OCI-LY7 (cell line): ENCODE data around the gene FAXC. TPM values are rescaled to one million over a fixed set of nuclear protein-coding genes. Genes with fewer than 3 reads are reported as not detected.
A peak's percentile ranks its signal among the peaks of the same experiment; 100 is the strongest.
"Not testable (repeated sequence)": the region's sequence is repeated elsewhere in the genome, so short reads cannot be mapped to it uniquely, and the experiment has no call there.

ENCODE experiments used
- BruUV-seq: library from RNA; stranded (reverse); fragments of 400-500 nt; replicated peaks from 2 replicates; lab custom pipeline; 2021; lab: Mats Ljungman, UMichigan
- CTCF ChIA-PET: fragments of 300-600 bp; sonication (Branson Sonifier 250); formaldehyde crosslinking; loops from one replicate; lab custom pipeline; 2022; ENCODE audit warnings: antibody characterized with exemption; ENCODE audit not compliant: unreplicated experiment; lab: Charles Lee
- POLR2A ChIA-PET: fragments of 300-600 bp; sonication (Branson Sonifier 250); formaldehyde crosslinking; loops from one replicate; lab custom pipeline; 2022; ENCODE audit warnings: antibody characterized with exemption; lab: Charles Lee
- DNase-seq: peaks from one replicate; pipeline ENCODE4 v3.0.0-alpha.2; 2015; ENCODE audit warnings: low spot score
- H2AFZ ChIP-seq: fragments of 200-600 bp; sonication (generic), shearing (Covaris generic); 2 replicates; pipeline ENCODE4 v1.6.1; 2014; ENCODE audit warnings: mild to moderate bottlenecking, antibody characterized with exemption, low read length, moderate library complexity
- H3K27ac ChIP-seq: fragments of 200-600 bp; sonication (generic); 2 replicates; pipeline ENCODE4 v1.5.1; 2014; ENCODE audit warnings: mixed run types, low read depth, mild to moderate bottlenecking, moderate library complexity, low read length, inconsistent platforms; ENCODE audit not compliant: poor library complexity, severe bottlenecking
- H3K36me3 ChIP-seq: fragments of 200-600 bp; sonication (generic); 2 replicates; pipeline ENCODE4 v1.6.1; 2014; ENCODE audit warnings: mild to moderate bottlenecking, antibody characterized with exemption, low read length, moderate library complexity, mixed read lengths; ENCODE audit not compliant: insufficient read depth
- H3K4me1 ChIP-seq: fragments of 200-600 bp; sonication (generic); 2 replicates; pipeline ENCODE4 v1.5.1; 2014; ENCODE audit warnings: mild to moderate bottlenecking, low read length; ENCODE audit not compliant: insufficient read depth, poor library complexity, severe bottlenecking
- H3K4me2 ChIP-seq: fragments of 200-600 bp; sonication (generic); 2 replicates; pipeline ENCODE4 v1.6.1; 2014; ENCODE audit warnings: mild to moderate bottlenecking, low read length
- H3K4me3 ChIP-seq: fragments of 200-600 bp; sonication (generic); 2 replicates; pipeline ENCODE4 v1.5.1; 2014; ENCODE audit warnings: mild to moderate bottlenecking, low read depth, low read length; ENCODE audit not compliant: poor library complexity, severe bottlenecking
- H3K79me2 ChIP-seq: fragments of 200-600 bp; sonication (generic); 2 replicates; pipeline ENCODE4 v1.6.1; 2016; ENCODE audit warnings: low read depth, mild to moderate bottlenecking, low read length, moderate library complexity, mixed read lengths; ENCODE audit not compliant: insufficient read depth
- H3K9me2 ChIP-seq: fragments of 200-600 bp; sonication (generic); 2 replicates; pipeline ENCODE4 v1.6.1; 2016; ENCODE audit warnings: mild to moderate bottlenecking, low read length, mixed read lengths; ENCODE audit not compliant: insufficient read depth
- H3K9me3 ChIP-seq: fragments of 200-600 bp; sonication (generic); 2 replicates; pipeline ENCODE4 v1.6.1; 2014; ENCODE audit warnings: mild to moderate bottlenecking, mixed run types, low read length, mixed read lengths
- H4K20me1 ChIP-seq: fragments of 200-600 bp; sonication (generic); 2 replicates; pipeline ENCODE4 v1.6.1; 2014; ENCODE audit warnings: mild to moderate bottlenecking, antibody characterized with exemption, low read length, moderate library complexity, mixed read lengths; ENCODE audit not compliant: insufficient read depth
- CTCF ChIP-seq: fragments of 200-600 bp; sonication (generic); conservative IDR thresholded peaks from 2 replicates; pipeline ENCODE4 v1.5.1; 2014; ENCODE audit warnings: mild to moderate bottlenecking, antibody characterized with exemption, low read length, moderate library complexity, mixed read lengths
- EZH2phosphoT487 ChIP-seq: fragments of 200-600 bp; sonication (generic); IDR thresholded peaks from 2 replicates; pipeline ENCODE4 v1.6.1; 2018; ENCODE audit warnings: low read depth, borderline replicate concordance, mild to moderate bottlenecking, mixed run types, antibody characterized with exemption, low read length, moderate library complexity, mixed read lengths
- intact Hi-C: fragments of 100-400 bp; cut with micrococcal nuclease; formaldehyde crosslinking; loops from one replicate; pipeline ENCODE4 v1.10.0; 2022; ENCODE audit not compliant: unreplicated experiment
- total RNA-seq, 2 experiments: library from RNA; depleted of rRNA in 1 of 2; stranded (reverse); fragments of >200 nt in 1 of 2; shearing (Covaris generic) in 1 of 2; gene quantifications; 2 replicates each; pipeline ENCODE4 v1.2.3, GENCODE V29; 2014 to 2022

Gene FAXC
- total RNA-seq, 2 experiments from 2014 or later, result not detected

- H3K9me2 ChIP-seq, result no peaks in the 10 kb centered on the region
- BruUV-seq, result no TSS peak
- DNase-seq, result no peak
- H3K4me3 ChIP-seq, result no peak overlapping the region
- no peak overlapping the region for H2AFZ ChIP-seq
- ChIA-PET POLR2A (interaction anchor here (0.8 to 1.5 kb wide), 2 partner anchors 14 to 16 kb away, joined by 3 to 4 read pairs; no protein-coding TSS in a partner anchor), CTCF (no interaction called here)
- no peaks in the 10 kb centered on the region for H3K79me2 ChIP-seq
- no peaks in the 10 kb centered on the region for H3K9me3 ChIP-seq
- H3K4me1 ChIP-seq, result no peaks in the 10 kb centered on the region
- no peak overlapping the region for H3K4me2 ChIP-seq
- intact Hi-C loops, result loop anchor here (10.0 kb wide), 1 partner anchor 407 kb away; no protein-coding TSS in a partner anchor
- no peaks in the 10 kb centered on the region for H3K36me3 ChIP-seq
- TF ChIP-seq CTCF, result no peak
- TF ChIP-seq EZH2phosphoT487, result no peak
- no peak overlapping the region for H3K27ac ChIP-seq
- H4K20me1 ChIP-seq, result no peaks in the 10 kb centered on the region
Observed at GRCh38 chr6:99338188-99338587, 11.3 kb downstream of the FAXC start.

- BruUV-seq, H3K9me3 ChIP-seq, H3K4me2 ChIP-seq, H3K79me2 ChIP-seq, CTCF ChIA-PET, H2AFZ ChIP-seq, H3K36me3 ChIP-seq, H3K4me1 ChIP-seq, POLR2A ChIA-PET, H3K4me3 ChIP-seq, DNase-seq, H4K20me1 ChIP-seq, H3K27ac ChIP-seq, H3K9me2 ChIP-seq: not testable (repeated sequence)
- intact Hi-C loops, result loop anchor here (10.0 kb wide), 1 partner anchor 410 kb away; no protein-coding TSS in a partner anchor
Observed at GRCh38 chr6:99335298-99335697, 14.2 kb downstream of the FAXC start.

- Histone ChIP-seq H3K4me1 (no peaks in the 10 kb centered on the region), H2AFZ (no peak overlapping the region), H3K27ac (no peak overlapping the region), H3K9me3 (no peaks in the 10 kb centered on the region), H3K4me3 (no peak overlapping the region), H3K4me2 (no peak overlapping the region), H3K36me3 (no peaks in the 10 kb centered on the region), H3K79me2 (no peaks in the 10 kb centered on the region), H4K20me1 (no peaks in the 10 kb centered on the region), H3K9me2 (no peaks in the 10 kb centered on the region)
- BruUV-seq, result no TSS peak
- DNase-seq, result peak; percentile 33
- intact Hi-C loops, result loop anchor here (5.0 to 10.0 kb wide), 2 partner anchors 93 to 410 kb away; partner anchors contain the start of gene PNISR
- CTCF ChIA-PET, result no interaction called here
- POLR2A ChIA-PET, result no interaction called here
- TF ChIP-seq EZH2phosphoT487 (no peak), CTCF (peak; percentile 72)
Observed at GRCh38 chr6:99334526-99335127, 14.8 kb downstream of the FAXC start.
